Suppressor macrophage treated with lipopolysaccharide for 4 hours (primary cell): ENCODE data around the gene CASZ1.

Experiments
- DNase-seq: peaks from one replicate; pipeline ENCODE4 v3.0.0-alpha.2; 2020

The CASZ1 gene

GRCh38 chr1:10697621-10698160, 98.8 kb downstream of the CASZ1 start:
- no peak for DNase-seq

- no peak for DNase-seq
Measured at GRCh38 chr1:10696977-10697376, 99.5 kb downstream of the CASZ1 start.

GRCh38 chr1:10694633-10695627, 101.5 kb downstream of the CASZ1 start:
- DNase-seq: peak; percentile 84

- DNase-seq: peak; percentile 56
Measured at GRCh38 chr1:10694274-10694632, 102.2 kb downstream of the CASZ1 start.

GRCh38 chr1:10693497-10694273, 102.8 kb downstream of the CASZ1 start:
- peak; percentile 54 for DNase-seq

- DNase-seq: no peak
Measured at GRCh38 chr1:10693152-10693496, 103.3 kb downstream of the CASZ1 start.

- DNase-seq: peak; percentile 34
Measured at GRCh38 chr1:10692401-10693021, 103.9 kb downstream of the CASZ1 start.

GRCh38 chr1:10691740-10692125, 104.7 kb downstream of the CASZ1 start:
- DNase-seq: peak; percentile 40

GRCh38 chr1:10691075-10691739, 105.2 kb downstream of the CASZ1 start:
- DNase-seq: no peak

- no peak for DNase-seq
Measured at GRCh38 chr1:10690484-10690883, 106.0 kb downstream of the CASZ1 start.

GRCh38 chr1:10688409-10688786, 108.0 kb downstream of the CASZ1 start:
- no peak for DNase-seq

GRCh38 chr1:10687782-10688408, 108.6 kb downstream of the CASZ1 start:
- DNase-seq: no peak

- no peak for DNase-seq
Measured at GRCh38 chr1:10687251-10687651, 109.2 kb downstream of the CASZ1 start.

GRCh38 chr1:10686404-10687040, 109.9 kb downstream of the CASZ1 start:
- no peak for DNase-seq

- DNase-seq: no peak
Measured at GRCh38 chr1:10685808-10686403, 110.5 kb downstream of the CASZ1 start.

- no peak for DNase-seq
Measured at GRCh38 chr1:10685196-10685807, 111.1 kb downstream of the CASZ1 start.

- no peak for DNase-seq
Measured at GRCh38 chr1:10684221-10684620, 112.2 kb downstream of the CASZ1 start.

- DNase-seq: no peak
Measured at GRCh38 chr1:10682449-10683309, 113.8 kb downstream of the CASZ1 start.

- DNase-seq: no peak
Measured at GRCh38 chr1:10682108-10682445, 114.4 kb downstream of the CASZ1 start.
